AG04450 (cell line): ENCODE measurements around the gene SMIM36. TPM values are rescaled to one million over a fixed set of nuclear protein-coding genes. Genes with fewer than 3 reads are reported as not detected.
"Not testable (repeated sequence)": the region's sequence is repeated elsewhere in the genome, so short reads cannot be mapped to it uniquely, and the experiment has no call there.

Experiments used
- CTCF ChIA-PET: fragments of 300-600, 350-600 bp; formaldehyde crosslinking; extraction: SDS; loops from one replicate; lab custom pipeline; 2022; ENCODE audit warnings: antibody characterized with exemption, inconsistent platforms; lab: Charles Lee
- POLR2A ChIA-PET: fragments of 350-600 bp; formaldehyde crosslinking; extraction: SDS; loops from one replicate; lab custom pipeline; 2021; ENCODE audit warnings: antibody characterized with exemption, inconsistent platforms; lab: Yijun Ruan, JAX
- DNase-seq: peaks from one replicate; pipeline ENCODE4 v3.0.0-alpha.2; 2011; ENCODE audit warnings: low read depth, low spot score
- H3K27ac ChIP-seq: one replicate; pipeline ENCODE4 v1.5.1; 2012; ENCODE audit warnings: low read depth, low read length, control low read depth
- H3K27me3 ChIP-seq: one replicate; pipeline ENCODE4 v1.6.0; 2012; ENCODE audit warnings: low read length; ENCODE audit not compliant: control insufficient read depth, insufficient read depth
- H3K4me3 ChIP-seq: 2 replicates; pipeline ENCODE4 v1.5.1; 2011; ENCODE audit warnings: mild to moderate bottlenecking, low read depth, low read length, control low read depth
- H3K9me3 ChIP-seq: 2 replicates; pipeline ENCODE4 v1.5.1; 2012; ENCODE audit warnings: low read length; ENCODE audit not compliant: control insufficient read depth, insufficient read depth
- CTCF ChIP-seq: IDR thresholded peaks from 2 replicates; pipeline ENCODE4 v1.5.1; 2011; ENCODE audit warnings: low read depth, low read length, control low read depth, inconsistent platforms
- polyA plus RNA-seq: library from polyadenylated mRNA; depleted of rRNA; stranded (reverse); fragments of >200 nt; gene quantifications from 2 replicates; pipeline ENCODE4 v1.2.3, GENCODE V29; 2011

SMIM36 gene
- polyA plus RNA-seq, 1 experiment = not detected

- H3K27me3 ChIP-seq = peaks cover 5% of the 10 kb centered on the region
- TF ChIP-seq CTCF = peak; percentile 99
- ChIA-PET POLR2A (no interaction called here), CTCF (interaction anchor here (0.6 to 4.3 kb wide), 81 partner anchors 9 to 872 kb away, joined by 3 to 60 read pairs (median 4); partner anchors contain the start of genes MMD and PCTP)
- no peak overlapping the region for H3K4me3 ChIP-seq
- H3K27ac ChIP-seq = no peak overlapping the region
- peak; percentile 30 for DNase-seq
- H3K9me3 ChIP-seq = no peaks in the 10 kb centered on the region
Observed at GRCh38 chr17:55513885-55514590, 2.8 kb upstream of the SMIM36 start.

- POLR2A ChIA-PET, H3K9me3 ChIP-seq, H3K27me3 ChIP-seq, H3K27ac ChIP-seq, H3K4me3 ChIP-seq, DNase-seq: not testable (repeated sequence)
- CTCF ChIA-PET = interaction anchor here (0.9 to 1.0 kb wide), 2 partner anchors 9 to 28 kb away, joined by 3 to 6 read pairs; no protein-coding TSS in a partner anchor
Observed at GRCh38 chr17:55507669-55508068, 3.6 kb downstream of the SMIM36 start.

GRCh38 chr17:55501626-55502025 lies 9.6 kb downstream of the SMIM36 start:
- H3K27ac ChIP-seq, H3K4me3 ChIP-seq, H3K27me3 ChIP-seq, DNase-seq, POLR2A ChIA-PET, CTCF ChIA-PET, H3K9me3 ChIP-seq: not testable (repeated sequence)

- ChIA-PET POLR2A (no interaction called here), CTCF (interaction anchor here (0.6 to 1.3 kb wide), 5 partner anchors 14 to 101 kb away, joined by 3 to 8 read pairs (median 3); no protein-coding TSS in a partner anchor)
- no peak overlapping the region for H3K27ac ChIP-seq
- no peak overlapping the region for H3K4me3 ChIP-seq
- peaks cover 2% of the 10 kb centered on the region for H3K27me3 ChIP-seq
- DNase-seq = no peak
- H3K9me3 ChIP-seq = no peaks in the 10 kb centered on the region
- no peak for TF ChIP-seq CTCF
Observed at GRCh38 chr17:55500103-55500502, 11.1 kb downstream of the SMIM36 start.

- POLR2A ChIA-PET = no interaction called here
- DNase-seq = peak; percentile 4
- Histone ChIP-seq H3K27me3 (peaks cover 2% of the 10 kb centered on the region), H3K4me3 (no peak overlapping the region), H3K9me3 (no peaks in the 10 kb centered on the region), H3K27ac (no peak overlapping the region)
- CTCF ChIA-PET = interaction anchor here (0.7 kb wide), 1 partner anchor 9 kb away, joined by 3 read pairs; no protein-coding TSS in a partner anchor
- TF ChIP-seq CTCF = no peak
Observed at GRCh38 chr17:55496094-55496881, 15.0 kb downstream of the SMIM36 start.
